Measurements from ENCODE around the gene RPL5.

Gene RPL5

GRCh38 chr1:92803140-92803887, 28.5 kb upstream of the RPL5 start:
- Histone ChIP-seq H3K4me3 (ENCODE audit: low read length) (no peak overlapping the region), H3K4me1 (ENCODE audit: low read length) (no peaks in the 10 kb centered on the region), H3K36me3 (replicated peaks; ENCODE audit: insufficient read depth, low read length) (no peaks in the 10 kb centered on the region), H2AFZ (ENCODE audit: low read length) (no peak overlapping the region), H3K4me2 (ENCODE audit: low read depth, low read length) (no peak overlapping the region), H3K27ac (ENCODE audit: low read length) (no peak overlapping the region), H3K27me3 (replicated peaks; ENCODE audit: insufficient read depth, low read length) (no peaks in the 10 kb centered on the region), H3K79me2 (ENCODE audit: low read length) (no peaks in the 10 kb centered on the region), H3K9ac (ENCODE audit: low read length) (no peak overlapping the region), H3F3A (ENCODE audit: insufficient read depth, low read length) (no peaks in the 10 kb centered on the region), H3K9me3 (replicated peaks; ENCODE audit: insufficient read depth, low read length) (no peaks in the 10 kb centered on the region), H3K9me2 (replicated peaks; ENCODE audit: insufficient read depth, low read length) (no peaks in the 10 kb centered on the region), H4K20me1 (ENCODE audit: insufficient read depth, low read length) (no peaks in the 10 kb centered on the region)
- no peak for DNase-seq
- TF ChIP-seq EZH2phosphoT487 (IDR thresholded peaks at IDR 0.05; ENCODE audit: low read length) (no peak), EZH2 (optimal IDR thresholded peaks at IDR 0.05; ENCODE audit: low read depth, low read length) (no peak)

DNA sequence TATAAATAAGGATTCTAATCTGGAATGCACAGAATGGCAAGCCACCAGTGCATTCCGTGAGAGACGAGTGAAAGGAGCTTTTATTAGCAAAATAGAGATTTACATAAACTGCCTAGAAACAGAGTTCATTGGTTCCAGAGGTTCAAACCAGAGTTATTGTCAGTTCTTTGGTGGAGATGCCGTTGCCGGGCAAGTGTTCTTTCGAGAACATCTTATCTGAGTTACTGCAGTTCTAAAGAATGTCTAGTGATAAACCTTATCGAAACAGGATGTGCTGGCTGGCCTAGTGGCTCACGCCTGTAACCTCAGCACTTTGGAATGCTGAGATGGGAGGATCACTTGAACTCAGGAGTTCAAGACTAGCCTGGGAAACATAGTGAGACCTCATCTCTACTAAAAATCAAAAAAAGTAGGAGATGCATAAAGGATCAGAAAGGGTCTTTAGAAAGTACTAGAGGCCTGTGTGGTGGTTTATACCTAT, 27.1 kb upstream of the RPL5 start:
- Histone ChIP-seq H3K27me3 (replicated peaks; ENCODE audit: insufficient read depth, low read length) (no peaks in the 10 kb centered on the region), H3K36me3 (replicated peaks; ENCODE audit: insufficient read depth, low read length) (no peaks in the 10 kb centered on the region), H3K27ac (ENCODE audit: low read length) (no peak overlapping the region), H3K9me2 (replicated peaks; ENCODE audit: insufficient read depth, low read length) (no peaks in the 10 kb centered on the region), H3K9ac (ENCODE audit: low read length) (no peak overlapping the region), H3F3A (ENCODE audit: insufficient read depth, low read length) (no peaks in the 10 kb centered on the region), H3K4me1 (ENCODE audit: low read length) (no peaks in the 10 kb centered on the region), H3K4me2 (ENCODE audit: low read depth, low read length) (no peak overlapping the region), H3K9me3 (replicated peaks; ENCODE audit: insufficient read depth, low read length) (no peaks in the 10 kb centered on the region), H3K79me2 (ENCODE audit: low read length) (no peaks in the 10 kb centered on the region), H4K20me1 (ENCODE audit: insufficient read depth, low read length) (no peaks in the 10 kb centered on the region), H2AFZ (ENCODE audit: low read length) (no peak overlapping the region), H3K4me3 (ENCODE audit: low read length) (no peak overlapping the region)
- TF ChIP-seq, protein P1, sequence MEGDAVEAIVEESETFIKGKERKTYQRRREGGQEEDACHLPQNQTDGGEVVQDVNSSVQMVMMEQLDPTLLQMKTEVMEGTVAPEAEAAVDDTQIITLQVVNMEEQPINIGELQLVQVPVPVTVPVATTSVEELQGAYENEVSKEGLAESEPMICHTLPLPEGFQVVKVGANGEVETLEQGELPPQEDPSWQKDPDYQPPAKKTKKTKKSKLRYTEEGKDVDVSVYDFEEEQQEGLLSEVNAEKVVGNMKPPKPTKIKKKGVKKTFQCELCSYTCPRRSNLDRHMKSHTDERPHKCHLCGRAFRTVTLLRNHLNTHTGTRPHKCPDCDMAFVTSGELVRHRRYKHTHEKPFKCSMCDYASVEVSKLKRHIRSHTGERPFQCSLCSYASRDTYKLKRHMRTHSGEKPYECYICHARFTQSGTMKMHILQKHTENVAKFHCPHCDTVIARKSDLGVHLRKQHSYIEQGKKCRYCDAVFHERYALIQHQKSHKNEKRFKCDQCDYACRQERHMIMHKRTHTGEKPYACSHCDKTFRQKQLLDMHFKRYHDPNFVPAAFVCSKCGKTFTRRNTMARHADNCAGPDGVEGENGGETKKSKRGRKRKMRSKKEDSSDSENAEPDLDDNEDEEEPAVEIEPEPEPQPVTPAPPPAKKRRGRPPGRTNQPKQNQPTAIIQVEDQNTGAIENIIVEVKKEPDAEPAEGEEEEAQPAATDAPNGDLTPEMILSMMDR (IDR thresholded peaks at IDR 0.05; ENCODE audit: low read length) = no peak
- no peak for TF ChIP-seq EZH2 (optimal IDR thresholded peaks at IDR 0.05; ENCODE audit: low read depth, low read length)
- no peak for TF ChIP-seq EZH2phosphoT487 (IDR thresholded peaks at IDR 0.05; ENCODE audit: low read length)
- DNase-seq = peak; percentile 36

DNA sequence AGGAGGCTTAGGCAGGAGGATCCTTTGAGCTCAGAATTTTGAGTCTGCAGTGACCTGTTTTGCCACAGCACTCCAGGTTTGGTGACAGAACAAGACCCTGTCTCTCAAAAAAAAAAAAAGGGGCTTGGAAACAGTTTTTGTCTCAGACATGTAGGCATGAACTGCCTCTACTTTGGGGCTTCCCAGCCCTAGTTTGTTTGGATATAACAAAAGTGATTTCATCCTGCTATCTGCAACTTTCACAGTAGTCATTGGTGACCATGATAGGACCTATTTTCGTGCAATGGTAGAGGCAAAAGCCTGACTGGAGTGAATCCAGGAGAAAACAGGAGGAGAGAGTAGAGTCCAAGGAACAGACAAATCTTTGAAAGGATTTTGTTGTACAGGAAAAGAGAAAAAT, 26.6 kb upstream of the RPL5 start:
- Histone ChIP-seq H3K27ac (ENCODE audit: low read length) (no peak overlapping the region), H3K27me3 (replicated peaks; ENCODE audit: insufficient read depth, low read length) (no peaks in the 10 kb centered on the region), H3K4me2 (ENCODE audit: low read depth, low read length) (no peak overlapping the region), H3F3A (ENCODE audit: insufficient read depth, low read length) (no peaks in the 10 kb centered on the region), H4K20me1 (ENCODE audit: insufficient read depth, low read length) (no peaks in the 10 kb centered on the region), H3K9me2 (replicated peaks; ENCODE audit: insufficient read depth, low read length) (no peaks in the 10 kb centered on the region), H3K4me1 (ENCODE audit: low read length) (no peaks in the 10 kb centered on the region), H3K4me3 (ENCODE audit: low read length) (no peak overlapping the region), H3K79me2 (ENCODE audit: low read length) (no peaks in the 10 kb centered on the region), H2AFZ (ENCODE audit: low read length) (no peak overlapping the region), H3K9me3 (replicated peaks; ENCODE audit: insufficient read depth, low read length) (no peaks in the 10 kb centered on the region), H3K36me3 (replicated peaks; ENCODE audit: insufficient read depth, low read length) (no peaks in the 10 kb centered on the region), H3K9ac (ENCODE audit: low read length) (no peak overlapping the region)
- TF ChIP-seq EZH2phosphoT487 (IDR thresholded peaks at IDR 0.05; ENCODE audit: low read length) (no peak), EZH2 (optimal IDR thresholded peaks at IDR 0.05; ENCODE audit: low read depth, low read length) (no peak)
- TF ChIP-seq, protein P1 (IDR thresholded peaks at IDR 0.05; ENCODE audit: low read length) = no peak
- no peak for DNase-seq

GRCh38 chr1:92808381-92808780, 23.5 kb upstream of the RPL5 start:
- Histone ChIP-seq H2AFZ (ENCODE audit: low read length) (no peak overlapping the region), H3K36me3 (replicated peaks; ENCODE audit: insufficient read depth, low read length) (no peaks in the 10 kb centered on the region), H3K4me3 (ENCODE audit: low read length) (no peak overlapping the region), H3K4me2 (ENCODE audit: low read depth, low read length) (no peak overlapping the region), H3K4me1 (ENCODE audit: low read length) (no peaks in the 10 kb centered on the region), H3K9ac (ENCODE audit: low read length) (no peak overlapping the region), H3K27me3 (replicated peaks; ENCODE audit: insufficient read depth, low read length) (no peaks in the 10 kb centered on the region), H3K9me2 (replicated peaks; ENCODE audit: insufficient read depth, low read length) (no peaks in the 10 kb centered on the region), H3K79me2 (ENCODE audit: low read length) (no peaks in the 10 kb centered on the region), H3F3A (ENCODE audit: insufficient read depth, low read length) (no peaks in the 10 kb centered on the region), H4K20me1 (ENCODE audit: insufficient read depth, low read length) (no peaks in the 10 kb centered on the region), H3K9me3 (replicated peaks; ENCODE audit: insufficient read depth, low read length) (no peaks in the 10 kb centered on the region), H3K27ac (ENCODE audit: low read length) (no peak overlapping the region)
- TF ChIP-seq EZH2 (optimal IDR thresholded peaks at IDR 0.05; ENCODE audit: low read depth, low read length) = no peak
- no peak for TF ChIP-seq EZH2phosphoT487 (IDR thresholded peaks at IDR 0.05; ENCODE audit: low read length)
- TF ChIP-seq, protein P1 (IDR thresholded peaks at IDR 0.05; ENCODE audit: low read length) = no peak
- no peak for DNase-seq
